Esophagus squamous epithelium (tissue), 5 donors: Measurements from ENCODE around the gene MVK. TPM values are rescaled to one million over a fixed set of nuclear protein-coding genes. Genes with fewer than 3 reads are reported as not detected.

Experiments
- DNase-seq: peaks from one replicate; lab custom pipeline; 2025; lab: John Stamatoyannopoulos, UW
- H3K27ac ChIP-seq, 4 donors: fragments of 200-600 bp; sonication (generic); one replicate each; pipeline ENCODE4 v1.5.1; 2016 to 2019; ENCODE audit warnings: mild to moderate bottlenecking in 1 of 4
- H3K27me3 ChIP-seq, 4 donors: fragments of 200-600 bp; sonication (generic); 1 replicate in 3 of 4; 2 replicates in 1 of 4; pipeline versions ENCODE4 v1.5.1 to v1.6.0; 2017 to 2021; ENCODE audit warnings: antibody characterized with exemption in 1 of 4
- H3K36me3 ChIP-seq, 3 donors: fragments of 200-600 bp; sonication (generic); one replicate each; pipeline ENCODE4 v1.5.1; 2016 to 2019
- H3K4me1 ChIP-seq, 3 donors: fragments of 200-600 bp; sonication (generic); one replicate each; pipeline ENCODE4 v1.5.1; 2017 to 2019
- H3K4me3 ChIP-seq, 4 donors: fragments of 200-600 bp; sonication (generic); 1 replicate in 3 of 4; 2 replicates in 1 of 4; pipeline ENCODE4 v1.5.1; 2016 to 2019; ENCODE audit warnings: mild to moderate bottlenecking in 2 of 4, moderate library complexity in 1 of 4
- H3K9me3 ChIP-seq, 3 donors: fragments of 200-600 bp; sonication (generic); one replicate each; pipeline ENCODE4 v1.5.1; 2016 to 2019
- POLR2A ChIP-seq, 4 donors: fragments of 450-650 bp; IDR thresholded peaks; one replicate each; pipeline ENCODE4 v1.6.1; 2017; ENCODE audit warnings: antibody characterized with exemption in 4 of 4, mild to moderate bottlenecking in 4 of 4, moderate library complexity in 3 of 4
- WGBS, 2 donors: methylation state at CpG; one replicate each; pipeline ENCODE4 v1.1.5; 2018; 5-methylcytosine and 5-hydroxymethylcytosine counted together
- intact Hi-C: fragments of 100-400 bp; cut with DNase I; formaldehyde crosslinking; loops from one replicate; pipeline ENCODE4 v1.15.0; 2022
- total RNA-seq, 4 donors: library from RNA; depleted of rRNA; stranded (reverse); fragments of >200 nt; gene quantifications; one replicate each; pipeline ENCODE4 v1.1.0, GENCODE V29; 2016
- TF ChIP-seq, protein P1 (sequence below), 6 experiments: fragments of 450-650 bp in 4 of 6; fragments of 200-600 bp in 2 of 6; sonication (generic) in 2 of 6; IDR thresholded peaks; one replicate each; pipeline ENCODE4 v1.5.1; 2016 to 2019; ENCODE audit warnings: antibody characterized with exemption in 6 of 6, mild to moderate bottlenecking in 4 of 6, moderate library complexity in 4 of 6
- donor health status: DM: yes; HTN: yes; CAD: no.

MVK gene
- total RNA-seq, 4 donors from 2014 or later = 38.9 to 62.6 (median 46.4) TPM

DNA sequence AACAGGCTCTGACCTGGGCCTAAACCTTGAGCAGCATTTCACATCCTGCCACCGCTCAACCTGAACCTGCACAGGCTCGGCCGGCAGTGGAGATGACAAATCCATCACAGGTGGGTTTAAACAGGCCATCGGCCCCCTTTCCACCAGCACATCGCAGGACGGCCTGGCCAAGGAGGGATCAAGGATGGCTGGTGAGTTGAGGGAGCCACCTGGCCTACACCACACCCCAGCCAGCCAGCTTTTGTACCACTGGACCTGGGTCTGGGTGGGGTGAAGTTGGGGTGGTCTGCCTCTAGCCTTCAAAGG, 14.4 kb upstream of the MVK start:
- no peak for DNase-seq
- TF ChIP-seq, protein P1, sequence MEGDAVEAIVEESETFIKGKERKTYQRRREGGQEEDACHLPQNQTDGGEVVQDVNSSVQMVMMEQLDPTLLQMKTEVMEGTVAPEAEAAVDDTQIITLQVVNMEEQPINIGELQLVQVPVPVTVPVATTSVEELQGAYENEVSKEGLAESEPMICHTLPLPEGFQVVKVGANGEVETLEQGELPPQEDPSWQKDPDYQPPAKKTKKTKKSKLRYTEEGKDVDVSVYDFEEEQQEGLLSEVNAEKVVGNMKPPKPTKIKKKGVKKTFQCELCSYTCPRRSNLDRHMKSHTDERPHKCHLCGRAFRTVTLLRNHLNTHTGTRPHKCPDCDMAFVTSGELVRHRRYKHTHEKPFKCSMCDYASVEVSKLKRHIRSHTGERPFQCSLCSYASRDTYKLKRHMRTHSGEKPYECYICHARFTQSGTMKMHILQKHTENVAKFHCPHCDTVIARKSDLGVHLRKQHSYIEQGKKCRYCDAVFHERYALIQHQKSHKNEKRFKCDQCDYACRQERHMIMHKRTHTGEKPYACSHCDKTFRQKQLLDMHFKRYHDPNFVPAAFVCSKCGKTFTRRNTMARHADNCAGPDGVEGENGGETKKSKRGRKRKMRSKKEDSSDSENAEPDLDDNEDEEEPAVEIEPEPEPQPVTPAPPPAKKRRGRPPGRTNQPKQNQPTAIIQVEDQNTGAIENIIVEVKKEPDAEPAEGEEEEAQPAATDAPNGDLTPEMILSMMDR (IDR thresholded peaks at IDR 0.05) = no peak
- no peak for TF ChIP-seq POLR2A (IDR thresholded peaks at IDR 0.05)
- Histone ChIP-seq H3K27ac (no peak overlapping the region), H3K27me3 (peaks cover 0 to 9% (median 0%) of the 10 kb centered on the region in 4 donors), H3K4me1 (peaks cover 0 to 21% (median 0%) of the 10 kb centered on the region in 3 donors), H3K4me3 (no peak overlapping the region), H3K9me3 (no peaks in the 10 kb centered on the region), H3K36me3 (peaks cover 0 to 72% (median 8%) of the 10 kb centered on the region in 3 donors)
- WGBS, 2 donors = 100% methylated on average over 1 of the region's 6 CpGs
- intact Hi-C loops = no loop called here

DNA sequence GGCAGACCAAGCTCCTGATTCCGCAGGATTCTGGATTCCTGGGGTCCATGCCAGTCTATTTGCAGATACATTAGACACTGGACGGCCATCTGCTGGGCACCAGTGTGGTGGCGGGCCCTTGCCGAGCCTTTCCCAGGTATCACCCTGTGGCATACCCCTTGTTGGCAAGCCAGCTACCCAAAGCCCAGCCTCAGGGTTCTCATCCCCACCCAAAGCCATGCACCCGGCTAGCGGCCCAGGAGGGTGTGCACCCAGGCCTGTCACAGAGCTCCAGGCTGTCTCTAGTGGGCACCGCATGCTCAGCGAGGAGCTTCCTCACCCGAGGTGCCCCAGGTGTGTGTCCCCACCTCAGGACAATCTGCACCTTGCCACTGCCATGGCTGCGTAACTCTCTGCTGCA, 14.0 kb upstream of the MVK start:
- 82 to 84% methylated on average over 4 to 10 of the region's 10 CpGs for WGBS, 2 donors
- intact Hi-C loops = no loop called here
- peaks cover 0 to 76% (median 8%) of the 10 kb centered on the region in 3 donors for H3K36me3 ChIP-seq

DNA sequence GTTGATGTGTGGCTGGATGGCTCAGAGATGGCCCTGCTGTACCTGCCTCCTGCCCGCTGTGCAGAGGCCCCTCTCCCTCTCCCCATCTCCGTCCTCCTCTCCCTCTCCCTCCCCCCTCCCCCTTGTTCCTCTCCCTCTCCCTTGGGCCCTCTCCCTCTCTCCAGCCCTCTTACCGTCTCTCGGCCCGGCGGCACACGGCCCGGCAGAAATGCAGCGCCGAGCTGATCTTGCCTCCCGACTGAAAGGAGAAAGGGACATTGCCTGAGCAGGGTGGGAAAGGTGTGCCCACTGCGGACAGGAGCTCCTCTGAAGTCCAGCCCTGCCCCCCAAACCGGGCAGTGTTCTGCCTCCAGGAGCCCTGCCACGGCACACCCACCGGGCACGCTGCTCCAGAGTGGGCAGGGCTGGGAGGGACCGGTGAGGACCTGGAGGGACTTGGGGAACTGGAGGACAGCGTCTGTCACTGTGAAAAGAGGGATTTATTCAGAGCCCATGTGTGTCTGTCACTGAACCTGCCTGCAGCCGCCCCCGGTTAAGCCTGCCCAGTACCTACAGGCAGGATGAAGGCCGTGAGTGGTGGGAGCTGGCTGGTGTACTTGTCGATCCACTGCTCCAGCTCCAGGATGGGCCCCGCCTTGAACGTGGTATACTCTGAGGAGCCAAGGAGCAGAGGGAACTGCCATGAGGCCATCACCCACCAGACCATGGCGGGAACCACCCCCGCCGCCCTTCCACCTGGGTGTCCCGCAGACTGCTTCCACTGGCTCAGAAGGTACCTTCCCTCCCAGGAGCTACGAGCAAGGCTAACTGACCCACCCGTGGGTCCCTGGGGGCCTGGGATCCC, 12.5 kb upstream of the MVK start:
- Histone ChIP-seq H3K4me3 (no peak overlapping the region), H3K27ac (no peak overlapping the region), H3K4me1 (peaks cover 0 to 21% (median 0%) of the 10 kb centered on the region in 3 donors), H3K27me3 (no peaks in the 10 kb centered on the region), H3K36me3 (peaks cover 0 to 91% (median 8%) of the 10 kb centered on the region in 3 donors), H3K9me3 (no peaks in the 10 kb centered on the region)
- whole genome bisulfite sequencing, 2 donors = 65 to 96% methylated on average over 2 to 5 of the region's 30 CpGs
- intact Hi-C loops = no loop called here
- TF ChIP-seq POLR2A (IDR thresholded peaks at IDR 0.05) = no peak
- TF ChIP-seq, protein P1 (IDR thresholded peaks at IDR 0.05) = no peak
- no peak for DNase-seq

More for the DNA sequence above, 14.0 kb upstream of the MVK start:
- no peak for TF ChIP-seq POLR2A (IDR thresholded peaks at IDR 0.05)
- TF ChIP-seq, protein P1 (IDR thresholded peaks at IDR 0.05) = no peak
- Histone ChIP-seq H3K27ac (no peak overlapping the region), H3K27me3 (peaks cover 0 to 4% (median 0%) of the 10 kb centered on the region in 4 donors), H3K4me3 (no peak overlapping the region), H3K9me3 (no peaks in the 10 kb centered on the region), H3K4me1 (peaks cover 0 to 21% (median 0%) of the 10 kb centered on the region in 3 donors)
- no peak for DNase-seq

DNA sequence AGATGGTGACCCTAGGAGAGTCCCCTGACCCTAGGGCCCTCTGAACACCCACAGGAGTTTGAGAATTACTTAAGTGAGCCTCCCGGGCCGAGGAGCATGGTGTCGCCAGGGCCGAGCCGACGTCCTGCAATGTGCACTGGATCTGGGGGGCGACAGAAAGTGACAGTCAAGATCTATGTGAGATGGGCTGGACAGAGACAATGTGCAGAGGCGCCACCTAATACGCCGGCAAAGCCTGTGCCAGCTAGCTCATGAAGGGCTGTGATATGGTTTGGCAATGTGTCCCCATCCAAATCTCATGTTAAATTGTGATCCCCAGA, 11.9 kb upstream of the MVK start:
- no peak overlapping the region for H3K27ac ChIP-seq
- peaks cover 0 to 20% (median 0%) of the 10 kb centered on the region in 3 donors for H3K4me1 ChIP-seq
- no peaks in the 10 kb centered on the region for H3K9me3 ChIP-seq
- 92 to 100% methylated on average over 5 to 9 of the region's 10 CpGs for WGBS, 2 donors
- peaks cover 0 to 96% (median 8%) of the 10 kb centered on the region in 3 donors for H3K36me3 ChIP-seq
- no peak for DNase-seq
- TF ChIP-seq, protein P1 (IDR thresholded peaks at IDR 0.05) = no peak
- TF ChIP-seq POLR2A (IDR thresholded peaks at IDR 0.05) = no peak
- intact Hi-C loops = no loop called here
- no peaks in the 10 kb centered on the region for H3K27me3 ChIP-seq
- no peak overlapping the region for H3K4me3 ChIP-seq

DNA sequence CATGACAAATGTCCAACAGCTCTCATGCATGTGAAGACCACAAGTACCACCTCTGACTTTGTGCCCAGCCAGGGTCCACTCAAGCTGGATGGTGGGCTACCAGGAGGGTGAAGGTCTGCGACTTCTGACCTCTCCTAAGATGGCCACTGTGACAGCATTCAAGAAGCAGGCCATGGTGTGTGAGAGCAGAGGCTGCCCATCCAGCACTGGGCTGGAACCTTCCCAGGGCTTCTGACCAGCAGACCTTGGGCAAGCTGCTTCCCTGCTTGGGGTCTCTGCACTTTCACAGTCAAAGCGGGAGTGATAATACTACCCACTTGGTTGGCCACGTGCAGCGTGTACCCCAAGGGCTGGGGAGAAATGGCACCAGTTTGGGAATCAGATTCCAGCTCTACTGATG, 10.7 kb upstream of the MVK start:
- H3K27ac ChIP-seq = no peak overlapping the region
- H3K27me3 ChIP-seq = no peaks in the 10 kb centered on the region
- peaks cover 0 to 10% (median 0%) of the 10 kb centered on the region in 3 donors for H3K4me1 ChIP-seq
- peaks cover 0 to 98% (median 8%) of the 10 kb centered on the region in 3 donors for H3K36me3 ChIP-seq
- no peaks in the 10 kb centered on the region for H3K9me3 ChIP-seq
- TF ChIP-seq, protein P1 (IDR thresholded peaks at IDR 0.05) = no peak
- TF ChIP-seq POLR2A (IDR thresholded peaks at IDR 0.05) = no peak
- H3K4me3 ChIP-seq = no peak overlapping the region
- intact Hi-C loops = no loop called here
- no peak for DNase-seq
- 82 to 90% methylated on average over 3 to 4 of the region's 4 CpGs for WGBS, 2 donors
